HG02943 (cell line): ENCODE results near the gene MYO9A.

Experiments used
- ATAC-seq: cut with Tn5 transposase; IDR thresholded peaks from one replicate; pipeline ENCODE4 v1.9.1; 2021; ENCODE audit warnings: mild to moderate bottlenecking, low read depth, moderate library complexity; ENCODE audit not compliant: unreplicated experiment

MYO9A gene

GRCh38 chr15:71789616-71790015 is 328.3 kb downstream of the MYO9A start:
- no peak for ATAC-seq

- ATAC-seq: no peak
Measured at GRCh38 chr15:71788646-71789579, 329.0 kb downstream of the MYO9A start.

GRCh38 chr15:71786673-71787072 is 331.3 kb downstream of the MYO9A start:
- ATAC-seq: no peak

GRCh38 chr15:71785996-71786395 is 332.0 kb downstream of the MYO9A start:
- no peak for ATAC-seq

GRCh38 chr15:71784719-71785118 is 333.2 kb downstream of the MYO9A start:
- ATAC-seq: no peak

- ATAC-seq: no peak
Measured at GRCh38 chr15:71782422-71783165, 335.4 kb downstream of the MYO9A start.

- ATAC-seq: no peak
Measured at GRCh38 chr15:71781965-71782265, 336.0 kb downstream of the MYO9A start.

GRCh38 chr15:71781179-71781964 is 336.6 kb downstream of the MYO9A start:
- no peak for ATAC-seq

- no peak for ATAC-seq
Measured at GRCh38 chr15:71780115-71780976, 337.6 kb downstream of the MYO9A start.

- no peak for ATAC-seq
Measured at GRCh38 chr15:71779073-71779797, 338.7 kb downstream of the MYO9A start.

GRCh38 chr15:71777216-71777943 is 340.6 kb downstream of the MYO9A start:
- ATAC-seq: no peak

GRCh38 chr15:71776304-71776703 is 341.6 kb downstream of the MYO9A start:
- no peak for ATAC-seq

- ATAC-seq: no peak
Measured at GRCh38 chr15:71775856-71776255, 342.1 kb downstream of the MYO9A start.

- ATAC-seq: no peak
Measured at GRCh38 chr15:71773206-71773859, 344.6 kb downstream of the MYO9A start.
